Peyer's patch (tissue), 4 donors: ENCODE results near the gene SLC6A16.

Source experiments
- CTCF ChIP-seq, 6 experiments: fragments of 450-650 bp in 4 of 6; fragments of 200-600 bp in 2 of 6; sonication (generic) in 1 of 6; IDR thresholded peaks; one replicate each; pipeline ENCODE4 v1.5.1; 2017 to 2019; ENCODE audit warnings: antibody characterized with exemption in 6 of 6, mild to moderate bottlenecking in 3 of 6, moderate library complexity in 1 of 6
- POLR2A ChIP-seq, 2 donors: fragments of 450-650 bp; IDR thresholded peaks; one replicate each; pipeline ENCODE4 v1.5.1; 2017; ENCODE audit warnings: antibody characterized with exemption in 2 of 2, mild to moderate bottlenecking in 2 of 2, moderate library complexity in 2 of 2

- no peak for TF ChIP-seq CTCF (IDR thresholded peaks at IDR 0.05)
- TF ChIP-seq POLR2A (IDR thresholded peaks at IDR 0.05), result no peak
These were observed 83.2 kb downstream of the SLC6A16 start for GRCh38 chr19:49241769-49242168.
